Astrocyte (in vitro differentiated cells and primary cell): Measurements from ENCODE around the gene CMSS1. TPM values are rescaled to one million over a fixed set of nuclear protein-coding genes. Genes with fewer than 3 reads are reported as not detected.
"Not testable (repeated sequence)": the region's sequence is repeated elsewhere in the genome, so short reads cannot be mapped to it uniquely, and the experiment has no call there.

Experiments used
- DNase-seq: peaks from one replicate; pipeline ENCODE4 v3.0.0-alpha.2; 2010; ENCODE audit warnings: low read depth
- FAIRE-seq: peaks from 2 replicates; lab custom pipeline; 2011; peaks lifted over from hg19 to GRCh38; lab: Jason Lieb, UNC
- H2AFZ ChIP-seq: 2 replicates; pipeline ENCODE4 v1.6.0; 2012; ENCODE audit warnings: low read depth, low read length, inconsistent platforms
- H3K27ac ChIP-seq: 2 replicates; pipeline ENCODE4 v1.5.1; 2011; ENCODE audit warnings: low read depth, low read length, inconsistent platforms
- H3K27me3 ChIP-seq: 2 replicates; pipeline ENCODE4 v1.6.0; 2011; ENCODE audit warnings: low read length, inconsistent platforms; ENCODE audit not compliant: insufficient read depth
- H3K36me3 ChIP-seq: 2 replicates; pipeline ENCODE4 v1.5.1; 2011; ENCODE audit warnings: low read length, inconsistent platforms; ENCODE audit not compliant: insufficient read depth
- H3K4me1 ChIP-seq: 2 replicates; pipeline ENCODE4 v1.5.1; 2011; ENCODE audit warnings: low read length, inconsistent platforms; ENCODE audit not compliant: insufficient read depth
- H3K4me2 ChIP-seq: 2 replicates; pipeline ENCODE4 v1.6.0; 2012; ENCODE audit warnings: low read length, inconsistent platforms
- H3K4me3 ChIP-seq: 2 replicates; pipeline ENCODE4 v1.5.1; 2011; ENCODE audit warnings: low read depth, mild to moderate bottlenecking, low read length, inconsistent platforms; ENCODE audit not compliant: insufficient read depth
- H3K79me2 ChIP-seq: 2 replicates; pipeline ENCODE4 v1.6.0; 2012; ENCODE audit warnings: mild to moderate bottlenecking, low read length, inconsistent platforms; ENCODE audit not compliant: insufficient read depth
- H3K9ac ChIP-seq: 2 replicates; pipeline ENCODE4 v1.6.0; 2012; ENCODE audit warnings: mild to moderate bottlenecking, low read length, inconsistent platforms
- H3K9me3 ChIP-seq: 2 replicates; pipeline ENCODE4 v1.5.1; 2012; ENCODE audit warnings: low read depth, mild to moderate bottlenecking, low read length, inconsistent platforms; ENCODE audit not compliant: insufficient read depth
- H4K20me1 ChIP-seq: 2 replicates; pipeline ENCODE4 v1.6.0; 2012; ENCODE audit warnings: low read length, inconsistent platforms; ENCODE audit not compliant: insufficient read depth
- H3K27ac Mint-ChIP-seq: one replicate; pipeline ENCODE4 v1.8.0; 2021; ENCODE audit warnings: mild to moderate bottlenecking, mixed read lengths; ENCODE audit not compliant: unreplicated experiment
- H3K27me3 Mint-ChIP-seq: one replicate; pipeline ENCODE4 v1.8.0; 2021; ENCODE audit warnings: low read depth, mixed read lengths; ENCODE audit not compliant: unreplicated experiment
- H3K36me3 Mint-ChIP-seq: one replicate; pipeline ENCODE4 v1.8.0; 2021; ENCODE audit warnings: low read depth, mixed read lengths; ENCODE audit not compliant: unreplicated experiment
- H3K4me1 Mint-ChIP-seq: one replicate; pipeline ENCODE4 v1.8.0; 2021; ENCODE audit warnings: low read depth, mixed read lengths; ENCODE audit not compliant: unreplicated experiment
- H3K4me3 Mint-ChIP-seq: one replicate; pipeline ENCODE4 v1.8.0; 2021; ENCODE audit warnings: mild to moderate bottlenecking, moderate library complexity, mixed read lengths; ENCODE audit not compliant: unreplicated experiment
- H3K9me3 Mint-ChIP-seq: one replicate; pipeline ENCODE4 v1.8.0; 2021; ENCODE audit warnings: mild to moderate bottlenecking, mixed read lengths; ENCODE audit not compliant: unreplicated experiment
- EZH2 ChIP-seq: IDR thresholded peaks from 2 replicates; pipeline ENCODE4 v1.6.1; 2012; ENCODE audit warnings: mild to moderate bottlenecking, low read length, inconsistent platforms; ENCODE audit not compliant: insufficient read depth
- total RNA-seq: library from RNA; stranded (reverse); gene quantifications from 2 replicates; pipeline ENCODE4 v1.2.1, GENCODE V29; 2021
- TF ChIP-seq, protein P1 (sequence below): IDR thresholded peaks from 2 replicates; pipeline ENCODE4 v1.5.1; 2011; ENCODE audit warnings: low read depth, mild to moderate bottlenecking, inconsistent platforms, low read length, moderate library complexity; ENCODE audit not compliant: insufficient read depth

Gene CMSS1
- total RNA-seq, 1 donor from 2014 or later, result 12.5 TPM

- Mint-ChIP-seq H3K4me1 (peaks cover 36% of the 10 kb centered on the region), H3K9me3 (no peaks in the 10 kb centered on the region), H3K27ac (no peak overlapping the region), H3K36me3 (no peaks in the 10 kb centered on the region), H3K4me3 (no peak overlapping the region), H3K27me3 (no peaks in the 10 kb centered on the region)
- Histone ChIP-seq H3K36me3 (no peaks in the 10 kb centered on the region), H4K20me1 (no peaks in the 10 kb centered on the region), H3K4me2 (no peak overlapping the region), H3K4me3 (no peak overlapping the region), H2AFZ (no peak overlapping the region), H3K9ac (no peak overlapping the region), H3K27me3 (no peaks in the 10 kb centered on the region), H3K79me2 (no peaks in the 10 kb centered on the region), H3K27ac (no peak overlapping the region), H3K9me3 (no peaks in the 10 kb centered on the region), H3K4me1 (peaks cover 19% of the 10 kb centered on the region)
- FAIRE-seq (no peak), DNase-seq (no peak)
- no peak for TF ChIP-seq EZH2
- TF ChIP-seq, protein P1, sequence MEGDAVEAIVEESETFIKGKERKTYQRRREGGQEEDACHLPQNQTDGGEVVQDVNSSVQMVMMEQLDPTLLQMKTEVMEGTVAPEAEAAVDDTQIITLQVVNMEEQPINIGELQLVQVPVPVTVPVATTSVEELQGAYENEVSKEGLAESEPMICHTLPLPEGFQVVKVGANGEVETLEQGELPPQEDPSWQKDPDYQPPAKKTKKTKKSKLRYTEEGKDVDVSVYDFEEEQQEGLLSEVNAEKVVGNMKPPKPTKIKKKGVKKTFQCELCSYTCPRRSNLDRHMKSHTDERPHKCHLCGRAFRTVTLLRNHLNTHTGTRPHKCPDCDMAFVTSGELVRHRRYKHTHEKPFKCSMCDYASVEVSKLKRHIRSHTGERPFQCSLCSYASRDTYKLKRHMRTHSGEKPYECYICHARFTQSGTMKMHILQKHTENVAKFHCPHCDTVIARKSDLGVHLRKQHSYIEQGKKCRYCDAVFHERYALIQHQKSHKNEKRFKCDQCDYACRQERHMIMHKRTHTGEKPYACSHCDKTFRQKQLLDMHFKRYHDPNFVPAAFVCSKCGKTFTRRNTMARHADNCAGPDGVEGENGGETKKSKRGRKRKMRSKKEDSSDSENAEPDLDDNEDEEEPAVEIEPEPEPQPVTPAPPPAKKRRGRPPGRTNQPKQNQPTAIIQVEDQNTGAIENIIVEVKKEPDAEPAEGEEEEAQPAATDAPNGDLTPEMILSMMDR, result no peak
These were observed 273.0 kb downstream of the CMSS1 start for GRCh38 chr3:100090669-100091005.

- Histone ChIP-seq H3K9ac (no peak overlapping the region), H3K27me3 (no peaks in the 10 kb centered on the region), H3K4me2 (no peak overlapping the region), H3K36me3 (no peaks in the 10 kb centered on the region), H4K20me1 (no peaks in the 10 kb centered on the region), H3K4me3 (no peak overlapping the region), H3K79me2 (no peaks in the 10 kb centered on the region), H2AFZ (no peak overlapping the region), H3K27ac (no peak overlapping the region), H3K9me3 (no peaks in the 10 kb centered on the region), H3K4me1 (peaks cover 11% of the 10 kb centered on the region)
- no peak for DNase-seq
- Mint-ChIP-seq H3K36me3 (no peaks in the 10 kb centered on the region), H3K4me3 (no peak overlapping the region), H3K27ac (no peak overlapping the region), H3K4me1 (peaks cover 35% of the 10 kb centered on the region), H3K27me3 (no peaks in the 10 kb centered on the region), H3K9me3 (no peaks in the 10 kb centered on the region)
- TF ChIP-seq, protein P1, result no peak
- no peak for TF ChIP-seq EZH2
- FAIRE-seq, result no peak
These were observed 276.2 kb downstream of the CMSS1 start for GRCh38 chr3:100093831-100094230.

GRCh38 chr3:100096286-100096685 is 278.6 kb downstream of the CMSS1 start:
- not testable (repeated sequence) for H3K79me2 ChIP-seq, H3K36me3 Mint-ChIP-seq, H4K20me1 ChIP-seq, H3K36me3 ChIP-seq, H3K9ac ChIP-seq, H3K27me3 ChIP-seq, H3K9me3 ChIP-seq, DNase-seq, H3K4me3 ChIP-seq, H3K27ac ChIP-seq, H3K27me3 Mint-ChIP-seq, H3K4me2 ChIP-seq, H3K9me3 Mint-ChIP-seq, H2AFZ ChIP-seq, H3K4me3 Mint-ChIP-seq, FAIRE-seq
- H3K4me1 ChIP-seq, result peaks cover 14% of the 10 kb centered on the region
- Mint-ChIP-seq H3K27ac (peak overlapping the region; percentile 7), H3K4me1 (peaks cover 33% of the 10 kb centered on the region)
